Measurements from ENCODE around the gene XPA.
"Not testable (repeated sequence)": the region's sequence is repeated elsewhere in the genome, so short reads cannot be mapped to it uniquely, and the experiment has no call there.

Gene XPA

DNA sequence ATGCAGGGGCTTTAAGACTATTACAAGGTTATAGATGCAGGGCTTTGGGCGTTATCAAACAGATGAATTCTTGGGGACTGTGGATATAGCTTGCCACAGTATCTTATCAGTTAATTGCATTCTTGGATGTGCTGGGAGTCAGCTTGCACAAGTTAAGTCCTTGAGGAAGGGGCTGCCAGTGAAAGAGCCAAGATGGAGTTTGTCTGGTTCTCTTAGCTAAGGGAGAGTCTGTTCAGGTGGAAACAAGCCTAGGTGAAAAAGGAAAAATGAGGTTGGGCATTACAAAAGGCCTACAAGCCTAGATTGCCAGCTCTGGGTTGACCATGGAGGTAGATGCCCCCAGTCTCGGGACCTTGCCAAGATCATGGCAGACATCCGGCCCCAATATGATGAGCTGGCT is 2.7 kb upstream of the XPA start:
- H3K36me3 ChIP-seq (ENCODE audit: control insufficient read depth, insufficient read depth, low read length); H3K9ac ChIP-seq (ENCODE audit: low read depth, low read length); H3K27ac ChIP-seq (ENCODE audit: low read depth, low read length); H3K9me3 ChIP-seq (ENCODE audit: control insufficient read depth, insufficient read depth, low read length); H3K4me3 ChIP-seq (ENCODE audit: low read depth, low read length): not testable (repeated sequence)
- Histone ChIP-seq H3K4me1 (ENCODE audit: control insufficient read depth, insufficient read depth, low read length) (peaks cover 11% of the 10 kb centered on the region), H3K27me3 (ENCODE audit: control insufficient read depth, insufficient read depth, low read length) (peaks cover 29% of the 10 kb centered on the region)

DNA sequence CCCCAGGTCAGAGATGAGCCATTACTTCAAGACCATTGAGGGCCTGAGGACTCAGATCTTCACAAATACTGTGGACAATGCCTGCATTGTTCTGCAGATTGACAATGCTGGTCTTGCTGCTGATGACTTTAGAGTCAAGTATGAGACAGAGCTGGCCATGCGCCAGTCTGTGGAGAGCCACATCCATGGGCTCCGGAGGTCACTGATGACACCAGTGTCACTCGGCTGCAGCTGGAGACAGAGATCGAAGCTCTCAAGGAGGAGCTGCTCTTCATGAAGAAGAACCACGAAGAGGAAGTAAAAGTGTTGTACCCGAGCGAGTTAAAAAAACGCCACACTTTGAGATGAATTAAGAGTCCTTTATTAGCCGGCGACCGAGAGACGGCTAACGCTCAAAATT is 2.1 kb upstream of the XPA start:
- H3K27ac ChIP-seq (ENCODE audit: low read depth, low read length); H3K9me3 ChIP-seq (ENCODE audit: control insufficient read depth, insufficient read depth, low read length); H3K4me3 ChIP-seq (ENCODE audit: low read depth, low read length); H3K9ac ChIP-seq (ENCODE audit: low read depth, low read length); H3K36me3 ChIP-seq (ENCODE audit: control insufficient read depth, insufficient read depth, low read length): not testable (repeated sequence)
- H3K27me3 ChIP-seq (ENCODE audit: control insufficient read depth, insufficient read depth, low read length), result peaks cover 29% of the 10 kb centered on the region
- H3K4me1 ChIP-seq (ENCODE audit: control insufficient read depth, insufficient read depth, low read length), result peaks cover 11% of the 10 kb centered on the region

DNA sequence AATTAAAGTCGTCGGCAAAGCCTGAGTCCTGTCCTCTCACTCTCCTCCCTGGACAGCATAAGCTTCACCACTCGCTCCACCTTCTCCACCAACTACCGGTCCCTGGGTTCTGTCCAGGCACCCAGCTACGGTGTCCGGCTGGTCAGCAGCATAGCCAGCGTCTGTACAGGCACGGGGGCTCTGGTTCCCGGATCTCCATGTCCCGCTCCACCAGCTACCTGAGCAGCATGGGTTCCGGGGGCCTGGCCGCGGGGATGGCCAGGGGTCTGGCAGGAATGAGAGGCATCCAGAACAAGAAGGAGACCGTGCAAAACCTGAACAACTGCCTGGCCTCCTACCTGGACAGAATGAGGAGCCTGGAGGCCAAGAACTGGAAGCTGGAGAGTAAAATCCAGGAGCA is 1.7 kb upstream of the XPA start:
- H3K4me1 ChIP-seq (ENCODE audit: control insufficient read depth, insufficient read depth, low read length), result peaks cover 11% of the 10 kb centered on the region
- no peaks in the 10 kb centered on the region for H3K36me3 ChIP-seq (ENCODE audit: control insufficient read depth, insufficient read depth, low read length)
- no peaks in the 10 kb centered on the region for H3K9me3 ChIP-seq (ENCODE audit: control insufficient read depth, insufficient read depth, low read length)
- no peak overlapping the region for H3K4me3 ChIP-seq (ENCODE audit: low read depth, low read length)
- H3K27ac ChIP-seq (ENCODE audit: low read depth, low read length), result no peak overlapping the region
- peaks cover 29% of the 10 kb centered on the region for H3K27me3 ChIP-seq (ENCODE audit: control insufficient read depth, insufficient read depth, low read length)
- no peak overlapping the region for H3K9ac ChIP-seq (ENCODE audit: low read depth, low read length)

DNA sequence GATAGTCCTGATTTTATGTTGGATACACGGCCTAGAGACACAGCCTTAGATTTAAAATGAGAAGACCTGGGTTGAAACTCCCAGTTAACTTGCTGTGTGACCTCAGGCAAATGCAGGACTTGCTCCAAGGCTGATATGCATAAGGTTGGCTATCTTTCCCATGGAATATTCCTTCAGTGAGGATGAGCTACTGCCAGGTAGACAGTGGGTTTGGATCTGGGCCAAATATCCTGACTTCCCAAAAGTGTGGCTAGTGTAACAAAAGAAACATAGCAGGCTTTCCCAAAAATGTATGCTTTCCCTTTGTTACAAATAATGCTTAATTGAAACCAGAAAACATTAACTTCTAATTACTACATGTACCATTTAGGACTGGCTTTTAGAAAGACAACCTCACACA is 697 bp upstream of the XPA start:
- H3K27ac ChIP-seq (ENCODE audit: low read depth, low read length), result no peak overlapping the region
- H3K9ac ChIP-seq (ENCODE audit: low read depth, low read length), result no peak overlapping the region
- peaks cover 29% of the 10 kb centered on the region for H3K27me3 ChIP-seq (ENCODE audit: control insufficient read depth, insufficient read depth, low read length)
- H3K4me1 ChIP-seq (ENCODE audit: control insufficient read depth, insufficient read depth, low read length), result peaks cover 11% of the 10 kb centered on the region
- H3K4me3 ChIP-seq (ENCODE audit: low read depth, low read length), result peak overlapping the region; percentile 84
- H3K36me3 ChIP-seq (ENCODE audit: control insufficient read depth, insufficient read depth, low read length), result no peaks in the 10 kb centered on the region
- no peaks in the 10 kb centered on the region for H3K9me3 ChIP-seq (ENCODE audit: control insufficient read depth, insufficient read depth, low read length)

DNA sequence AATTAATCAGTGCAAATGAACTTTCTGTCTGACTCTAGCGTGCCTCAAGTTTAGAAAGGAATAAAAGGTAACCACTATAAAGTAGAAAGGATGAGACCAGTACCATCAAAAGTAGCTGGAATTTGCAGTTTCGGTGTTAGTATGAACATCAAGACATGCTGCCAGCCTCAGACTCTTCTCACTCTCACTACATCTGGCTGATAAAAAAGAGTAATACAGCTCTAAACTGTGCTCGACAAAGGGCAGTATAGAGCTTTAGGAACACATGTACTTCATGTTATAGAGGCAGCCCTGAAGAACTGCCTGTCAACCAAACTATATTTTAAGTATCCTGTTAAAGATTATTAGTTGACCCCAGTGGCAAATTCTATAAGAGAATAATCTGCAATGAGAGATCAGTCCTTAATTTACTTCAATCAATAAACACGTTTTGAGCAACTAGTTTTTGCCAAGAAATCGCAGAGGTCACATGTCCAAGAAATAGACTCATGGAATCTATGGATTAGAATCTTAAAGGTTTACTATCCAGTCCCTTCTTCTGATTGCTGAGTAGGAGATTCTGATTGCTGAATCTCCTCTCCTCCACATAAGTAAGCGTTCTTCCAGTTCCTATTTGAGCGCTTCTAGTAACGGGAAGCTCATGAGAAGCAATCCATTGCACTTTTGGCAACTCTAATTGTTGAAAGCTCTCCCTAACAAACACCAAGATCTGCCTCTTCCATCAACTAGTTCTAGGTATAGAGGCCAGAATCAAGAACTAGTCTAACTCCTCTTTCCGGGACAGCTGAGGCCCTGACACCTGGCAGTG is 941 bp downstream of the XPA start:
- H3K4me1 ChIP-seq (ENCODE audit: control insufficient read depth, insufficient read depth, low read length), result peaks cover 11% of the 10 kb centered on the region
- peak overlapping the region; percentile 77 for H3K27ac ChIP-seq (ENCODE audit: low read depth, low read length)

DNA sequence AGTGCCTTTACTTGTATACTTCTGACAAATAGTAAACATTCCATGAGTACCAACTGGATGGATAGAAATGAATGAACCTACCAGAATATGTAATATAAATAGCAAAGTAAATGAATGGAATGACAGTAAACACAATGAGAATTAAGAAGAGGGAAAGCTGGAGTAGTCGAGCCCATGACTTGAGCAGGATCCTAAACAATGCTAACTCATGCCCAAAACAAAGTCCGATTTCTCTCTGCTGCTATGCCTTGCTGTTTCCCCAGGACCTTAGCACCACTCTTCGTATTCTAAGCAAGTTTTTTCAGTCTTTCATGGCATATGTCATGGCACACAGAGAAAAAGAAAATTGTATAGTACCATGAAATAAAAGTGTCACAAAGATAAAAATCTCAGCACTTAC is 1.8 kb downstream of the XPA start:
- no peak overlapping the region for H3K9ac ChIP-seq (ENCODE audit: low read depth, low read length)
- no peaks in the 10 kb centered on the region for H3K9me3 ChIP-seq (ENCODE audit: control insufficient read depth, insufficient read depth, low read length)
- H3K27ac ChIP-seq (ENCODE audit: low read depth, low read length), result no peak overlapping the region
- no peaks in the 10 kb centered on the region for H3K36me3 ChIP-seq (ENCODE audit: control insufficient read depth, insufficient read depth, low read length)
- peaks cover 11% of the 10 kb centered on the region for H3K4me1 ChIP-seq (ENCODE audit: control insufficient read depth, insufficient read depth, low read length)
- no peak overlapping the region for H3K4me3 ChIP-seq (ENCODE audit: low read depth, low read length)
- H3K27me3 ChIP-seq (ENCODE audit: control insufficient read depth, insufficient read depth, low read length), result peaks cover 29% of the 10 kb centered on the region

More for the DNA sequence above, 941 bp downstream of the XPA start:
- no peaks in the 10 kb centered on the region for H3K9me3 ChIP-seq (ENCODE audit: control insufficient read depth, insufficient read depth, low read length)
- peaks cover 29% of the 10 kb centered on the region for H3K27me3 ChIP-seq (ENCODE audit: control insufficient read depth, insufficient read depth, low read length)
- H3K4me3 ChIP-seq (ENCODE audit: low read depth, low read length), result peak overlapping the region; percentile 84
- no peaks in the 10 kb centered on the region for H3K36me3 ChIP-seq (ENCODE audit: control insufficient read depth, insufficient read depth, low read length)
- H3K9ac ChIP-seq (ENCODE audit: low read depth, low read length), result peak overlapping the region; percentile 61

DNA sequence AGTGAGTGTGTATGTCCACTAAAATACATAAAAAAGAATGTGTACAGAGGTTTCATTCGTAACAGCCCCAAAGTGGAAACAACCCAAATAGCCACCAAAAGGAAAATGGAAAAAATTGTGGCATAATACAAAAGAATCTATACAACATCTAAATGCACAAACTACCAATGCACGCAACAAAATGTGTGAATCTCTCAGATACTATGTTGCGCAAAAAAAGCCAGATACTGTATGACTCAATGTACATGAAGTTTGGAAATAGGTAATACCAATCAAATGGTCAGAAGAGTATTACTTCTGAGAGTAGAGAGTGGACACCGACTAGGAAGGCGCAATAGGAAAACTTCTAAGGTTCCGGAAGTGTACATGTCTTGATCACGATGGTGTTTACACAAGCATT is 2.4 kb downstream of the XPA start:
- H3K27ac ChIP-seq (ENCODE audit: low read depth, low read length), result no peak overlapping the region
- H3K9me3 ChIP-seq (ENCODE audit: control insufficient read depth, insufficient read depth, low read length), result no peaks in the 10 kb centered on the region
- H3K9ac ChIP-seq (ENCODE audit: low read depth, low read length), result no peak overlapping the region
- no peak overlapping the region for H3K4me3 ChIP-seq (ENCODE audit: low read depth, low read length)
- peaks cover 11% of the 10 kb centered on the region for H3K4me1 ChIP-seq (ENCODE audit: control insufficient read depth, insufficient read depth, low read length)
- H3K36me3 ChIP-seq (ENCODE audit: control insufficient read depth, insufficient read depth, low read length), result no peaks in the 10 kb centered on the region
- H3K27me3 ChIP-seq (ENCODE audit: control insufficient read depth, insufficient read depth, low read length), result peaks cover 29% of the 10 kb centered on the region

DNA sequence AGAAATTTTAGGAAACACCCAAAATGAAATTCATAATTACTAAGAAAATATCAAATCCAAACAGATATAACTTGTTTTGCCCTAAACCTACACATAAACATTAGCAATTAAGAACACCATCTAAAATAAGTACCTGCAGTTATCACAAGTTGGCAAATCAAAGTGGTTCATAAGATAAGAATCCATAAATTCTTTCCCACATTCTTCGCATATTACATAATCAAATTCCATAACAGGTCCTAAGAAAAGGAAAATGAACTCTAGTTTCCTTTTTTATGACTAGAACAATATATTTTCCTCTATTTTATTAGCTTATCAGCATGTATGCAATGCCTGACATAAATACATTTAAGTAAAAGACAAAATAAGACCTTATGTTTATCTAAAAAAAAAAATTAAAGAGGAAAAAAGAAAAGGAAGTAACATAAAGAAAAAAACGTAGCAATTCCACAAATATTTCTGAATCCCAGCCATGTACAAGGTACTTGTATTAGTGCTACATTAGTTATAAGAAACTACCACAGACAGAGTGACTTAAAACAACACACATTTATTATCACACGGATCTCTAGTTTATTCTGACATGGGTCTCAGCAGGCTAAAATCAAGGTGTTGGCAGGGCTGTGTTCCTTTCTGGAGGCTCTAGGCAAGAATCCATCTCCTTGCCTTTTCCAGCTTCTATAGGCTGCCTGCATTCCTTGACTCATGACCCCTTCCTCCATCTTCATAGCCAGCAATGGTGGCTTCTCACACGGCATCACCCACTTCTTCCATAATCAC is 7.5 kb downstream of the XPA start:
- no peak overlapping the region for H3K9ac ChIP-seq (ENCODE audit: low read depth, low read length)
- peaks cover 5% of the 10 kb centered on the region; the same call in 1 of the 2 replicates for H3K36me3 ChIP-seq (ENCODE audit: control insufficient read depth, insufficient read depth, low read length)
- H3K4me3 ChIP-seq (ENCODE audit: low read depth, low read length), result no peak overlapping the region

DNA sequence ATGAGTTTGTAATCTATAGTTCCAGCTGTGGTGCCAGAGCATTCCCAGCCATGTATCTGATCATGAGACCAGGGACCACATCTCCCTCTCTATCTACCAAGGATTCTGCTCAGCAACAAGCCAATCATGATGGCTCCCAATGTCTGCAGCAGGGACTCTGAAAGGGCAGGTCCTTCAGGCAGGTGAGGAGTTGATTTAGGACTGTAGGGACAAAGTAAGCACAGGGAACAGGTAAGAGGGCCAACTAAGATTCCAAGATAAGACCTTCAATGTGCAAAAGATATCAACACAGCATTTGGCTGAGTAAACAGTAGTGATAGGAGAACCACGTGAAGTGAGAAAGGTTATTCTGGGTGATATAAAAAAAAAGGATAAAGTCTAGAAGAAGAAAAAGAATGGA is 8.5 kb downstream of the XPA start:
- Histone ChIP-seq H3K4me1 (ENCODE audit: control insufficient read depth, insufficient read depth, low read length) (no peaks in the 10 kb centered on the region), H3K27ac (ENCODE audit: low read depth, low read length) (no peak overlapping the region), H3K9ac (ENCODE audit: low read depth, low read length) (no peak overlapping the region), H3K27me3 (ENCODE audit: control insufficient read depth, insufficient read depth, low read length) (no peaks in the 10 kb centered on the region), H3K4me3 (ENCODE audit: low read depth, low read length) (no peak overlapping the region), H3K36me3 (ENCODE audit: control insufficient read depth, insufficient read depth, low read length) (peaks cover 14% of the 10 kb centered on the region), H3K9me3 (ENCODE audit: control insufficient read depth, insufficient read depth, low read length) (no peaks in the 10 kb centered on the region)

More for the DNA sequence above, 7.5 kb downstream of the XPA start:
- no peak overlapping the region for H3K27ac ChIP-seq (ENCODE audit: low read depth, low read length)
- no peaks in the 10 kb centered on the region for H3K27me3 ChIP-seq (ENCODE audit: control insufficient read depth, insufficient read depth, low read length)
- H3K9me3 ChIP-seq (ENCODE audit: control insufficient read depth, insufficient read depth, low read length), result no peaks in the 10 kb centered on the region
- no peaks in the 10 kb centered on the region for H3K4me1 ChIP-seq (ENCODE audit: control insufficient read depth, insufficient read depth, low read length)

DNA sequence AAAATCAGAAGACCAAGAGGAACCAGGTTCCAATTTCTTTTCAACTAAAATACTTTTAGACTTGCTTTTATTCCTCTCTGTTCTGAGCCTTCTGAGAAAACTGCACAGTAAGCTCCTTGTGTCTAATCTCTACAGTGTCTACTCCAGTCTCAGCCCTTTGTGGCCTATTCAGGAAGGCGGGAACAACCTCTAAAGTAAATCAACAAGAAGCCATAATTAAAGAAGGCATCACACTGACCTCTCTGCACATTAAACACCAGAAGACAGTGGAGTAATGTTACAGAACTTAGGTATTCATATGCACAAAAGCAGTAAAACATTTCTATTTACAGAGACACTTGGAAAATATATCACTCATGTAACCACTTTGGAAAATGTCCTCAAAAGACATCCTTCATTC is 14.9 kb downstream of the XPA start:
- H3K27ac ChIP-seq (ENCODE audit: low read depth, low read length), result no peak overlapping the region
- H3K9me3 ChIP-seq (ENCODE audit: control insufficient read depth, insufficient read depth, low read length), result no peaks in the 10 kb centered on the region
- H3K4me3 ChIP-seq (ENCODE audit: low read depth, low read length), result no peak overlapping the region
- H3K9ac ChIP-seq (ENCODE audit: low read depth, low read length), result no peak overlapping the region
- H3K36me3 ChIP-seq (ENCODE audit: control insufficient read depth, insufficient read depth, low read length), result peaks cover 17% of the 10 kb centered on the region
- H3K27me3 ChIP-seq (ENCODE audit: control insufficient read depth, insufficient read depth, low read length), result no peaks in the 10 kb centered on the region
- no peaks in the 10 kb centered on the region for H3K4me1 ChIP-seq (ENCODE audit: control insufficient read depth, insufficient read depth, low read length)

DNA sequence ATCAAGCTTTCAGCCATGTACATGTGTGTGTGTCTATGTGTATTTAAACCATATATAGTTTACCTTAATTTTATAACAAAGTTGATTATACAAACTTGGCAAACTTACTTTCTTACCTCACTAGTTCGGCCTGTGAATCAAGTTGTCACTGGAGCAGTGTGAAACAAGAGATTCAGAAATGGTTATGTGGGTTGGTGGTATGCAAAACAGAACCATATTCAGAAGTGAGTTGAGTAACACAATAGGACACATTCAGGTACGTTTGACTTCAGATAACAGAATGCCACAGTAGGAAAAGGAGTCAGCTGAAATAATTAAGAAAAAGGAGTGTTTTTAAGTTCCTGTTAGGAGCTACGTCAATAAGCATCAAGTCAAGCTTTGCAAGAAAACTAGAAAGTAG is 21.5 kb downstream of the XPA start:
- peaks cover 63% of the 10 kb centered on the region for H3K36me3 ChIP-seq (ENCODE audit: control insufficient read depth, insufficient read depth, low read length)
- H3K4me1 ChIP-seq (ENCODE audit: control insufficient read depth, insufficient read depth, low read length), result no peaks in the 10 kb centered on the region
- no peak overlapping the region for H3K27ac ChIP-seq (ENCODE audit: low read depth, low read length)
- no peaks in the 10 kb centered on the region for H3K9me3 ChIP-seq (ENCODE audit: control insufficient read depth, insufficient read depth, low read length)
- H3K27me3 ChIP-seq (ENCODE audit: control insufficient read depth, insufficient read depth, low read length), result no peaks in the 10 kb centered on the region
- no peak overlapping the region for H3K9ac ChIP-seq (ENCODE audit: low read depth, low read length)
- H3K4me3 ChIP-seq (ENCODE audit: low read depth, low read length), result no peak overlapping the region
